Fibroblast of pulmonary artery (primary cell): ENCODE measurements around the gene ETV4.

ENCODE experiments used
- DNase-seq: peaks from one replicate; pipeline ENCODE4 v3.0.0-alpha.2; 2010; ENCODE audit warnings: low read depth
- H3K4me3 ChIP-seq: replicated peaks from 2 replicates; pipeline ENCODE4 v1.5.1; 2011; ENCODE audit warnings: low read depth, mild to moderate bottlenecking, control low read depth, low read length, moderate library complexity
- TF ChIP-seq, protein P1 (sequence below): IDR thresholded peaks from 2 replicates; pipeline ENCODE4 v1.5.1; 2011; ENCODE audit warnings: mild to moderate bottlenecking, control low read depth, low read length, inconsistent platforms; ENCODE audit errors: missing control alignments

The ETV4 gene

DNA sequence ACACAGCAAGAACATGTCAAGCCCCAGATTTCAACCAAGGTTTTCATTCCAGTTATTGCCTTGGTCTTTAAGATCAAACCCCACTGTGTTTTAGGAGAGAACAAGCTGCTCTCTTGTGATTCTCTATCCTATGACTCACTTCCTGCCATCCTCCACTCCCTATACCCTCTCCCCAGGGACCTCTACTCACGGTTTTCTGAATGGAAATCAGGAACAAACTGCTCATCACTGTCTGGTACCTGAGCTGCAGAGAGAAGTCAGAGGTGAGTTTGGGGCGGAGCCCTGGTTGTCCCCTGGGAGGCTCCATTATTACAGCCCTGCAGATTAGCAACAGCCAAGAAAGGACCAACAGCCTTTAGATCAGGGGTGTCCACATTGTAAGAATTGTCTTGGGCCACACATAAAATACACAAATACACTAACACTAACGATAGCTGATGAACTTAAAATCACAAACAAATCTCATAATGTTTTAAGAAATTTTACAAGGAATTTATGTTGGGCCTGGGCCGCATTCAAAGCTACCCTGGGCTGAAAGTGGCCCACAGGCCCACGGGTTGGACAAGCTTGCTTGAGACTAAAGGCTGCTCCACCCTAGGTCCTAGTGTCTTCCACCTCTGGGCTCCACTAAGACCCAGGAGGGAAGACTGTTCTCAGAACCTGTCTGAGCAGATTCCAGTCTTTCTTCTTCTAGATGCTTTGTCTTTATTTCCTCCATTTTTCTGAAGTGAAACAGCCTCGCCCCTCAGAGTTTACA, 9.7 kb downstream of the ETV4 start:
- peak; percentile 68 for DNase-seq
- no peak overlapping the region for H3K4me3 ChIP-seq

DNA sequence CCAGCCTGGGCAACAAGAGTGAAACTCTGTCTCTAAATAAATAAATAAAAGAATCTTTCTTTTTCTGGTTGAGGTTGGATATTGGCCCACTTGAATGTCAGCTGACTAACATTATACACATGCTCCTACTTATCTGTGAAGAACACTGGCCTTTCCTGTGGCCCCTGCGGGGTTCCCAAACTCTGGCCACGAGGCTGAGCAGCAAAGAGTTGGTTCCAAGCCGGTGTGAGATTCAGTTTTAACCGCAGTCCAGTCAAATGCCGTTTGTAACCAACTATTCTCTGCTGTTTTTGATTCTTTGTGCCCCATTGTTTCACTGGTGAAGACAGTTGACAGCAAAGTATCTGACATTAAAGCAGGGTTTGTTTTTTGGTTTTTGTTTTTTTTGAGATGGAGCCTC, 11.2 kb downstream of the ETV4 start:
- TF ChIP-seq, protein P1, sequence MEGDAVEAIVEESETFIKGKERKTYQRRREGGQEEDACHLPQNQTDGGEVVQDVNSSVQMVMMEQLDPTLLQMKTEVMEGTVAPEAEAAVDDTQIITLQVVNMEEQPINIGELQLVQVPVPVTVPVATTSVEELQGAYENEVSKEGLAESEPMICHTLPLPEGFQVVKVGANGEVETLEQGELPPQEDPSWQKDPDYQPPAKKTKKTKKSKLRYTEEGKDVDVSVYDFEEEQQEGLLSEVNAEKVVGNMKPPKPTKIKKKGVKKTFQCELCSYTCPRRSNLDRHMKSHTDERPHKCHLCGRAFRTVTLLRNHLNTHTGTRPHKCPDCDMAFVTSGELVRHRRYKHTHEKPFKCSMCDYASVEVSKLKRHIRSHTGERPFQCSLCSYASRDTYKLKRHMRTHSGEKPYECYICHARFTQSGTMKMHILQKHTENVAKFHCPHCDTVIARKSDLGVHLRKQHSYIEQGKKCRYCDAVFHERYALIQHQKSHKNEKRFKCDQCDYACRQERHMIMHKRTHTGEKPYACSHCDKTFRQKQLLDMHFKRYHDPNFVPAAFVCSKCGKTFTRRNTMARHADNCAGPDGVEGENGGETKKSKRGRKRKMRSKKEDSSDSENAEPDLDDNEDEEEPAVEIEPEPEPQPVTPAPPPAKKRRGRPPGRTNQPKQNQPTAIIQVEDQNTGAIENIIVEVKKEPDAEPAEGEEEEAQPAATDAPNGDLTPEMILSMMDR = no peak
- DNase-seq = no peak
- H3K4me3 ChIP-seq = no peak overlapping the region

More for the DNA sequence above, 9.7 kb downstream of the ETV4 start:
- TF ChIP-seq, protein P1 = no peak

DNA sequence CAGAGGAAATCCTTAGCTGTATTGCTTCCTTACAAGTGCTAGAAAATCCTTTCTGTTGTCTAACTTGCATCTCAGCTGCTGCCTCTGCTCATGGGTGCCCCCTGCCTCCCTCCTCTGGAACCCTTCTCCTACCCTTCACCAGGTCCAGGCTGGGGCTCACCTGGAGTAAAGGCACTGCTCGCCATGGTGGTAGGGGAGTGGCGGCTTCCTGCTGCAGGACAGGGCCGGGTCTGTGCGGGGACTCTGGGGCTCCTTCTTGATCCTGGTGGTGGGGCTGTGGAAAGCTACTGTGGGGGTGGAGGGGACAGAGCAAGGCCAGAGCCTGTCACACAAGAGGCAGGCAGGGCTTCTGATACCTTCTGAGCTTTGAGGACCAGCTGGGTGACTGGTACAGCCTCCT, 12.4 kb downstream of the ETV4 start:
- H3K4me3 ChIP-seq = no peak overlapping the region
- DNase-seq = no peak
- TF ChIP-seq, protein P1 = no peak

DNA sequence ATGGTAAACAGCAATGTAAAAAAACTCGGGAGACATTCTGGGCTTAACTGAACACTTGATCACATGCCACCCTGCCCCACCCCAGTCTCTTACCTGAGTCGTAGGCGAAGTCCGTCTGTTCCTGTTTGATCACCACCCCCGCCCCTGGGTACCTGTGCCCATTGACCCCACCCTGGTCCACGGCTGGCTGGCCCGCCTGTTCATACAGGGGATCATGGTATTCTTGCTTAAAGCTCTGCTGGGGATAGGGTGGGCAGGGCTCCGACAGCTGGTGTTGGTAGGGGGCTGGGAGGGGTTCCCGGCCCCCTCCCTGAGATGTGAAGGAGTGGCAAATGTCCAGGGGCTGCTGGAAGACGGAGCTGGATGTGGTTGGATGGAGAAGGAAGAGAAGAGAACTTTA, 13.6 kb downstream of the ETV4 start:
- DNase-seq = no peak
- no peak overlapping the region for H3K4me3 ChIP-seq
- TF ChIP-seq, protein P1 = no peak

DNA sequence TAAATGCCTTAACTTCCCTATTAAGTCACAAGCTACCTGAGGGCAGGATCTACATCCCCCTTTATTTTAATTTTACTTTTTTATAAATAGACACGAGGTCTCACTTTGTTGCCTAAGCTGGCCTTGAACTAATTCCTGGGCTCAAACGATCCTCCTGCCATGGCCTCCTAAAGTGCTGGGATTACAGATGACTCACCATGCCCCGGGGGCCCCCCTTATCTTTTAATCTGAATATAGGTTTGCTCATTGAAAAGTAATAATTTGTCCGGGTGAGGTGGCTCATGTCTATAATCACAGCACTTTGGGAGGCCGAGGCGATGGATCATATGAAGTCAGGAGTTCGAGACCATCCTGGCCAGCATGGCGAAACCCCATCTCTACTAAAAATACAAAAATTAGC, 14.2 kb downstream of the ETV4 start:
- no peak for DNase-seq
- H3K4me3 ChIP-seq = no peak overlapping the region
- TF ChIP-seq, protein P1 = no peak

DNA sequence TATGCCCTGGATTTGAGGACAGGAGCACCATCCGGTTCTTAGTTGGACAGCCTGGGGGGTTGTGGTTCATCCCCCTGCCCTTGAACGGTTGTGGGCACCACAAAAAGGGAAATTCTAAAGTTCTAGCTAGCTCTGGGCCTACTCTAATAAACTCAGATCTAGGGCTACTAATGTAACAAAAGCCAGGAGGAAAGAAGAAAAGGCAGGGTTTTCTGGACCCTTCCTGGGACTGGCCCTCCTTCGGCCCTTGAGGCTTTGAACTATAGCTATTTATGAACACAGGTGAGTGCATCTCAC, 15.1 kb downstream of the ETV4 start:
- DNase-seq = no peak
- TF ChIP-seq, protein P1 = no peak
- H3K4me3 ChIP-seq = no peak overlapping the region

DNA sequence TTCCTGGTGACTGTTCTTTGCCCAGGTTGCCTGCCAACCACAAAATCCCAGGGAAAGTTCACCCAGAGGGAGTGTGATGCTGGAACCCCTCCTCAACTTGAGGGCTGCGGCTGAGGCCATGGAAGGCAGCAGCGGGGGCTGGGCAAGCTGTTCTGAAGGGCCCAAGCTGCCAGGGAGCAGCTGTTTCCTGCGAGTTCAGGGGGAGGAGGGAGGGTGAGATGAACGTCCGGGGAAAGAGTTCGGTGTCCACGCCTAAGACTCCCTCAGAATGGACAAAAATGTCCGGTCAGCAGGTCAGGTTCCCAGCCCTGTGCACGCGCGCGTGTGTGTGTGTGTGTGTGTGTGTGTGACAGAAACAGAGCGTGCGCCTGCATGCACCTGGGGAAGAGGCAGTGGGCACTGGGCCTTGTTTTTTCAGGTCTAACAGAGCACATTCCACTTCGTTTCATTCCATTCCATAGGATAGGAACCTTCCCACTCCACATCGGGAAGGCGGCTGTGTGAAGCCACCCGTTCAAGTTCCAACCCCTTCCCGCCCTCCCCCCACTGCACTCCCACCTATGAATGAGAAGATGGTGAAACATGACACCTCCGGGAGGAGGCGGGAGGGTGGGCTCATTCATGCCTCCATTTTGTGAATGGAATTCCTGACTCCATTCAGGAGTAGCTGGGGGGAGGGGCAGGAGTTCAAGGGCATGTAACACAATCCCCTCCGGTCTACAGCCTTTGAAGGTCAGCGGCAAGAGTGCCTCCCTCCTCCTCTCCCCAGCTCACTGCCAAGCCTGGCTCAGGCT, 15.7 kb downstream of the ETV4 start:
- DNase-seq = peak; percentile 92
- peak overlapping the region; percentile 28 for H3K4me3 ChIP-seq
- TF ChIP-seq, protein P1 = no peak
